Measurements from ENCODE around the gene ACSF3.
"Not testable (repeated sequence)": the region's sequence is repeated elsewhere in the genome, so short reads cannot be mapped to it uniquely, and the experiment has no call there.

The ACSF3 gene

DNA sequence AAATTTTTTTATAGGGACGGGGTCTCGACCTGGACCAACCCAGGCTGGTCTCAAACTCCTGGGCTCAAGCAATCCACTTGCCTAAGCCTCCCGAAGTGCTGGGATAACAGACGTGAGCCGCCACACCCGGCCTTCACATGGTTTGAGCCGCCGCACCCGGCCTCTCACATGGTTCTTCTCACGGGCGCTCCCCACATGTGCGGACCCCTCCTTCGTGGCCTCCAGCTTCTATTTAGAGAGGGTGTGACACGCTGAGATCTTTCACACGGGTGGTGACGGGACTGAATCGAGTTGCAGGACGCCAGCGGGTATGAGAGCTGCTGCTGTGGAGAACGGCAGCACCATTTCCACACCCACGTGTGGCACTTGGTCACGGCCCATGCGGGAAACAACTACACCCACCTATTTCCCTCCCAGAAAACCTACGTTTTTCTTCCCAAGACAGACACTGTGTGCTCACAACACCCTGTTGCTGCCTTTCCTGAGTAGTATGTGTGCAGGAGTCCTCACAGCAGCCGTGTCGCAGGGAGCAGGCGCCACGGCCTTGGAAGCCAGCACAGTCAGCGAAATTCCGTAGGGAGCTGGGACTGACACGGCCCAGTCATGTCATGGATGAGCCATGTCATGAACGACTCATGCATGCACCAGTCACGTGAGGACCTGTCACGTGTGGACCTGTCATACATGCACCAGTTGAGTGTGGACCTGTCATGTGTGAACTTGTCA, 20.1 kb upstream of the ACSF3 start:
- DNase-seq (ENCODE audit: low read depth, low spot score) = no peak

- DNase-seq (ENCODE audit: low read depth, low spot score) = not testable (repeated sequence)
Observed at GRCh38 chr16:89074072-89074674, 19.5 kb upstream of the ACSF3 start.

GRCh38 chr16:89074803-89075688, 18.6 kb upstream of the ACSF3 start:
- DNase-seq (ENCODE audit: low read depth, low spot score) = no peak

DNA sequence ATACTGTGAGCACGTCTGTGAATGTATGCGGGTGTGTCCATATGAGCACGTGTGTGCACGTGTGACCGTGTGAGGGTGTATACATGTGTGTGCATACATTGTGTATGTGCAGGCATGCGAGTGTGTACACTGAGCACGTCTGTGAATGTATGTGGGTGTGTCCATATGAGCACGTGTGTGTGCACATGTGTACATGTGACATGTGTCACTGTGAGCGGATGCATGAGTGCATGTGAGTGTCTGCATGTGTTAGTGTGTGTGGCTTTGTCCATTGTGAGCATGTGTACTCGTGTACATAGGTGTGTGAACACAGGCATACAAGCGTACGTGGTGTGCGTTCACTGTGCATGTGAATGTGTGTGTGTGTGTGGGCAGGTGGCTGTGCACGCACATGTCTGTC, 17.5 kb upstream of the ACSF3 start:
- no peak for DNase-seq (ENCODE audit: low read depth, low spot score)

GRCh38 chr16:89077076-89077475, 16.6 kb upstream of the ACSF3 start:
- DNase-seq (ENCODE audit: low read depth, low spot score) = no peak

- DNase-seq (ENCODE audit: low read depth, low spot score) = no peak
Observed at GRCh38 chr16:89078172-89078571, 15.5 kb upstream of the ACSF3 start.

DNA sequence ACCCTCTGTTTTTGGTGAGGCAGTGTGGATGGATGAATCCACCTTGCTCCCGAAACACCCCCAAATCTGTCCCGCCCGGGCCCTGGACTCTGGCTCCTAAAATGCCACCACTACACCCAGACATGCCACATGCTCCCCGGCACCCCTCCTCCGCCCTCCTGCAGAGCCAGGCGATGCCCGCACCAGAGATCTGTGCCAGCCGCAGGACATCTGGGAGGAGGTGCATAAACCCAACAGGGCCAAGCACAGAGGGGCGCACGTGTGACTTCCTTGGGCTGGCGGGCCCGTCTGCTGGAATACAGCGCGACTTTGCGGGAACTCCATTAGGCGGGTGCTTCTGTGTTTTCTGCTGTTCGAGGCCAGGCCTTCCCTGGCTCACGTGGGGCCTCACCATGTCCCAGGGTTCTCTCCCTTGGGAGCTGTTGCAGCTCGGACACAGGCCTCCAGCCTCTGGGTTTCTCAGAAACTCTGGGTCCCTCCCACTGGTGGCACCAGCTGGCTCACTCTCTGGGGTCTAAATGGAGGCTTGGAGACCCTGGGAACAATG, 14.1 kb upstream of the ACSF3 start:
- DNase-seq (ENCODE audit: low read depth, low spot score) = no peak

GRCh38 chr16:89080196-89080853, 13.3 kb upstream of the ACSF3 start:
- DNase-seq (ENCODE audit: low read depth, low spot score) = no peak

GRCh38 chr16:89081556-89081955, 12.1 kb upstream of the ACSF3 start:
- no peak for DNase-seq (ENCODE audit: low read depth, low spot score)

DNA sequence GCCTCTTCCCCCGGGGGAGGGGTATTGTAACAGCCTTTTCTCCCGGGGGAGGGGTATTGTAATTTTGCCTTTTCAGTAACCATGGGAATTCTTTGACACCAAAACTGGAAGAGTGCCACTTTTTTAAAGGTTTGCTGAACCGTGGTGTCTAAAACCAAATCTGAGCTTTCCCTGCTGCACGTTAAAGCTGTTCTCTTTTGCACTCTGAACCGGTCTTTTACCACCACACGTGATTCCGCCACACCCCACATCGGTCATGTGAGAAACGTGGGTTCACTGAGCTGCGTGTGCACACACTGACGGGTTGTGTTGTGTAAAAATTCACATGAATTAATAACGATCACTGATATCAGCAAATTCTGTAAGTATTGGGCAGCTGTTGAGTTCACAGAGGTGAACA, 9.2 kb upstream of the ACSF3 start:
- DNase-seq (ENCODE audit: low read depth, low spot score) = no peak

GRCh38 chr16:89084814-89085612, 8.6 kb upstream of the ACSF3 start:
- no peak for DNase-seq (ENCODE audit: low read depth, low spot score)

DNA sequence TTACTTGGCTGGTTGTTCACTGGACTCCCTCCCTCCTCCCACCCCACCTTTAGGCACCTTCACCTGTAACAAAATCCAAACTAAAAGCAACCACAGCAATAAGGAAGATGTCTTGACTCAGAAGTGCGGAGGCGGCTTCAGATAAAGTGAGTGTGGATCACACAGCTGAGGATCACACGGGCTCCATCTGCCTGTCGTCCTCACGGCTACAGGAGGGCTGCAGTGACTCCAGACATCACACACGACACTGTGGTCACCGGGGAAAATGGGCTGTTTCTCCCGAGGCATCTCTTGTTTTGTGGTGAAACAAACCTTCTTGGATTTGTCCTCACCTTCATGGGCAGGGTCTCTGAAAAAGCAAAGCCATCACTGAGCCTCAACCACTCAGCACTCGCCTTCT, 7.9 kb upstream of the ACSF3 start:
- no peak for DNase-seq (ENCODE audit: low read depth, low spot score)

DNA sequence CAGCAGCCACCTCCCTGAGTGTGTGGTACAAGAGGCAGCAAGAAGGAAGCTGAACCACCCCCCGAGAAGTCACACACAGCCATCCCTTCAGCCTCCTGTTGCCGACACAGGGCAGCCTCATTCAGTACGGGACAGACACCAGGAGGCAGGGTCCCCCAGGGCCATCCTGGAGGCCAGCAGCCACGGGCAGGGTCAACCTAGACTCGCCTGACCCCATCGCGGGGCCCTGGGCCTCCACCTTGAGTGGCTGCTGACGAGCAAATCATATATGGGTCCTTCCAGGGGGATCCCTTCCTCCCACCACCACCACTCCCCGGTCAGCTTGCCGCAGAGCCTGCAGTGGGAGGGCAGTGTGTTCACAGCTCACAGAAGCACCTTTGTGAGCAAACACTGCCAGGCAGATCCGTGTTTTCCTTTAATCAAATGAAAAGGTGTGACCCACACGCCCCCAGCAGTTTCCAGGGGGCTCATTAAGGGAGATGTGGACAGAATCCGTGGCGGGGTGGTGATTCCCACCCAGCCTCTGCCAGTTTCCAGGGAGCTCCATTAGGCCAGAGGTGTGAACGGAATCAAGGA, 5.6 kb upstream of the ACSF3 start:
- no peak for DNase-seq (ENCODE audit: low read depth, low spot score)

DNA sequence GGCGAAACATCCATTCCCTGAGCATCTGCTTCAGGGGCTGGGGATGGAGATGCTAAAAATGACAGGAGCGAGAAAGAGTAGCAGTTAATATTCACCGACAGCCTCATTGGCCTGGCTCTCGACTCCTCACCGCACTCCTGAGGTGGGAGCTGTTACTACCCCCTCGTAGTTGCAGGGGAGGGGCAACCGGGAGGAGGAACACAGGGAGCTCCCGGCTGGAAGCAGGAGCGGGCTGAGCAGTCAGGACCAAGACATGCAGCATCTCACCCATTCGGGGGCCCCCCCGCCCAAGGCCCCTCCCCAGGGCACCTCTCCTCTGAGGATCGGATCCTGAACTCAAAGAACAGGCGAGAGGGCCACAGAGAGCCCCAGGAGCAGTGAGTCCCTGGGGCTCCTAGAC, 4.5 kb upstream of the ACSF3 start:
- DNase-seq (ENCODE audit: low read depth, low spot score) = no peak

GRCh38 chr16:89090182-89090630, 3.4 kb upstream of the ACSF3 start:
- DNase-seq (ENCODE audit: low read depth, low spot score) = no peak

DNA sequence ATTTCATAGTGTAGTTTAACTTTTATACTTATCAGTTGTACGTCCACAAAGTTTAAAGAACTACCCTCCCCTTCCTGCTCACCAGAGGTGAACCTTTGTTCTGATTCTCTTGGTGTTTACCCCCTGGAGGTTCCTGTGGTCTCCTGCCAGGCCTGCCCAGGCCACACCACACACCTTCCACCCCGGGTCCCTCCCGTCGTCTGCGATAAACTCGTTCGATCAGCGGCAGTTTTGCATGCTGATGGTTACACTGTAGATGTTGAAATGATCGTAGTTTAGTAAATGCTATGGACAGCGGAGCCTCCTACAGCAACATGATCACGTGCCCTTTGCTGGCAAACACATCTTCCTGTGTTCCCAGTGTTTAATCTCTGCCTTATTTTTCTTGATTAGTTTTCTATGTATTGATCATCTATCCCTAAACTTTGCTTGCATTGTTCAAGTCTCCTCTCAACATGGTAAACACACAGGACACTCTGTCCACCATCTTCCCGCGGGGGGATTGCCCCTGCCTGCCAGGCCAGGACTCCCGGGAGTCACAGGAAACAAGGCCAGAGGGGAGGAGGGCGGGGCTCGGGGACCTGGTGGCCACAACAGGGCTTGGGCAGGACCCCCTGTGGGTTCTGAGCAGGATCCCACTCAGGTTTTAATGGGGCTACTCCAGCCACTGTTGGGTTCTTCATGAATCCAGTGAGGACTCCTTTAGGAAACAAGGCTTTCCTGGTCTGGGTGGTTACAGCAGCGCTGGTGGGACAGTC, 2.8 kb upstream of the ACSF3 start:
- DNase-seq (ENCODE audit: low read depth, low spot score) = no peak

DNA sequence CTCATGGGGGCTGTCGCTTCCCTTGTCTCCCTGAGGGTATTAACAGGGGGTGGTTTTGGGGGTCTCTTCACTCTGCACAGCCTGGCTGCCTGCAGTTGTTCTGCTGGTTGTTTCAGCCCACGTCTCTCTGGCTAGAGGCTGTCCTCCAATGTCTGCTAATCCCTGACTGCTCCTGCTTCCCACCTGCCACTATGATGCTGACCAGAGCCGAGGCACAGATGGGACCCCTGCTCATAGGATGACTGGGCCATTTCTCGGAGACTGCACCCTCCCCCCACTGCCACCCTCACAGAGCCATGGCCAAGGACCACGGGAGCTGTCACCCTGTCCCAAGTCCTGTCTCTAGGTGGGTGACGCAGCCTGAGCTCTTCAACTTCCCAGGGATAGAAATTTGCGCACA, 1.6 kb upstream of the ACSF3 start:
- DNase-seq (ENCODE audit: low read depth, low spot score) = no peak

- not testable (repeated sequence) for DNase-seq (ENCODE audit: low read depth, low spot score)
Observed at GRCh38 chr16:89093252-89093601, 425 bp upstream of the ACSF3 start.

DNA sequence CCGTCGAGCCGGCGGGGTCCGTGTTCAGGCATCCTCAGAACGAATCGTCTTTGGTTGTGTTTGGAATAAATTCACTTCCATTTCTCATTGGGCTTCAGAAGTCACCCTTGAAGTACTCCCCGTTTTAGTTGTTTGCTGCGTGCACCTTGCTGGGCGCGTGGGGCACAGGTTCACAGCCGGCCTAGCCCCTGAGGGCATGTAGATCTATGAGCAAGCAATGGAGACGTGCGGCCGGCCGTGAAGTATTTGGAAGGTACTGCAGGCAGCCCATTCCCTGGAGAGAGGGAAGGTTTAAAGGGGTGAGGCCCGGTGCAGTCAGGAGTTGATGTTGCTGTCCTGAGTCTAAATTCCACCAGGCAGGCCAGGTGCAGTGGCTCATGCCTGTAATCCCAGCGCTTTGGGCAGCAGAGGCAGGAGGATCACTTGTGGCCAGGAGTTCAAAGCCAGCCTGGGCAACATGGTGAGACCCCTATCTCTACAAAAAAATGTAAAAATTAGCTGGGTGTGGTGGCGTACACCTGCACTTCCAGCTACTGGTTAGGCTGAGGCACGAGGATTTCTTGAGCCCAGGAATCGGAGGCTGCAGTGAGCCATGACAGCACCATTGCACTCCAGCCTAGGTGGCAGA, 714 bp downstream of the ACSF3 start:
- DNase-seq (ENCODE audit: low read depth, low spot score) = no peak

Measured in iPS DF 19.7 (cell line).